HG03060 (cell line): ENCODE results near the gene CPSF3.

Experiments
- ATAC-seq: cut with Tn5 transposase; IDR thresholded peaks from one replicate; pipeline ENCODE4 v1.9.1; 2021; ENCODE audit warnings: low read depth, moderate number of reproducible peaks; ENCODE audit not compliant: unreplicated experiment

CPSF3 gene

DNA sequence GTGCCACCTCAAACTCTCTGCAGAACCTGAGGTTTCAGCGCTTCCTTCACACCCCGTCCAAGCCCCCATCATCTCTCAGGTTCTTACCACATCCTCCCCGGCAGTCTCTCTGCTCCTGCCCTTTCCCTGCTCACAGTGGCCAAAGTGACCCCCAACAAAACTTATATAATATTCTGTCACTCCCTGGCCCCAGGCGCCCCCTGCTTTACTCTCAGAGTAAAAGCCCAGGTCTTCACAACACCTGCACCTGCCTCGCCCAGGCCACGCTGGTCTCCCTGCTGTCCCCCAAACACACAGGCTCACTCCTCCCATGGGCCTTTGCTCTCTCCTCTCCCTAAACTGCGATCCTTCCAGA lies 6.5 kb upstream of the CPSF3 start:
- ATAC-seq = no peak

DNA sequence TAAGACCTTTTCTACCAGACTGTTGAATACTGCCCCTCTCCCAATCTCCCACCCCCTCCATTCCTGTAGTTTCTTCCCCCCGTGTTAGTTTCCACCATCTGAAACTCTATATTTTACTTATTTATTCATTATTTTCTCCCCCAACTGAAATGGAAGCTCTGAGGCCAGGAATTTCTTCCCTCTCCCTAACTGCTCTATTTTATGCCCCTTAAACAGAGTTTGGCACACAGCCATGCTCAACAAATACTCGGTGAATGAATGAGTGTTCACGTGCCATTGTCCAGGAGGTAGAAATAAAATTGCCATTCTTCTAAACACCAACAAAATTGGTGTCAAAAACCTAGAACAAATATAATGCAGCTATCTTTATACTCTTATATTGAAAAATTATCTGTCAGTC lies 5.7 kb upstream of the CPSF3 start:
- ATAC-seq = no peak

DNA sequence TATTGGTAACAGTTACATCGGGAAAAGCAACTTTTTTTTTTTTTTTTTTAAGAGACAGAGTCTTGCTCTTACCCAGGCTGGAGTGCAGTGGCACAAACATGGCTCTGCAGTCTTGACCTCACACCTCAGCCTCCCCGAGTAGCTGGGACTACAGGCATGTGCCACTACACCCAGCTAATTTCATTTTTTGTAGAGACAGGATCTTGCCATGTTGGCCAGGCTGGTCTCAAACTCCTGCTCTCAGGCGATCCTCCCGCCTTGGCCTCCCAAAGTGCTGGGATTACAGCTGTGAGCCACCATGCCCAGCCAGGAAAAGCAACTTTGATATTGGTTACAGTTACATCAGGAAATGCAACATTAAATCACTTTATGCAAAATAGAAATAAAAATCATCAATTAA lies 4.7 kb upstream of the CPSF3 start:
- no peak for ATAC-seq

DNA sequence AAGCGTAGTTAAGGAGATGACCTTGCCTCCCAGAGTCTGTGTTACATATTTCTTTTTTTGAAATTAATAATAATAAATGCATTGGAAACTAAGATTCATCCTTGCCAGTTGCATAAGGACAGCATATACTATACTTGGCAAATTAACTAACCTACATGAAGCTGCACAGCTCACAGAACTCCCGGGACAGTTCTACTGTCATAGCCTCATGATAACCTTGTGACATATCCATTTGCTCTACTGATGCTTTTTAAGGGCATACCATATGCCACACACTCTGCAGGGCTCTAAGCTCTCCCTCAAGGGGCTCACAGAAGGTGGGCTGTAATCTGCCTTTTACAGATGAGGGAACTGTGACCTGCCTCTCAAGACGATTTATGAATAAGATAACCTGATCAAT lies 3.9 kb upstream of the CPSF3 start:
- ATAC-seq = no peak

DNA sequence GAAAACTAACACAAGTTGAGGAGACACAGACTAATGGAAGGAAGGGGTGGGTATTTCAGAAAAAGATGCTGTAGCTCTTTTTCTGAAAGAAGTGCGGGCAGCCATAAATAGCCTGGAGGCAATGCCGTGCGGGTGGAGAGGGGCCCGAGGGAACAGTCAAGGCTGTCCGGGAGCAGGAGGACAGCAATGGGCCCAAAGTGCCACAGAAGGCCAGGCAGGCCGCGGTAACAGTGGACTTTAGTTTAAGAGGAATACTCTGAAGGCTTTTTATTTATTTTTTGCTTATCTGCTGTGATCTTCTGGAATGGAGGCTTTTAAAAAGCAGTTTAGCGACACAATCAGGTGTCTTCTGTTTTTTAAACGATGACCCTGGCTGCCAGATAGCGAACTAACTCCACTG lies 3.0 kb upstream of the CPSF3 start:
- no peak for ATAC-seq

DNA sequence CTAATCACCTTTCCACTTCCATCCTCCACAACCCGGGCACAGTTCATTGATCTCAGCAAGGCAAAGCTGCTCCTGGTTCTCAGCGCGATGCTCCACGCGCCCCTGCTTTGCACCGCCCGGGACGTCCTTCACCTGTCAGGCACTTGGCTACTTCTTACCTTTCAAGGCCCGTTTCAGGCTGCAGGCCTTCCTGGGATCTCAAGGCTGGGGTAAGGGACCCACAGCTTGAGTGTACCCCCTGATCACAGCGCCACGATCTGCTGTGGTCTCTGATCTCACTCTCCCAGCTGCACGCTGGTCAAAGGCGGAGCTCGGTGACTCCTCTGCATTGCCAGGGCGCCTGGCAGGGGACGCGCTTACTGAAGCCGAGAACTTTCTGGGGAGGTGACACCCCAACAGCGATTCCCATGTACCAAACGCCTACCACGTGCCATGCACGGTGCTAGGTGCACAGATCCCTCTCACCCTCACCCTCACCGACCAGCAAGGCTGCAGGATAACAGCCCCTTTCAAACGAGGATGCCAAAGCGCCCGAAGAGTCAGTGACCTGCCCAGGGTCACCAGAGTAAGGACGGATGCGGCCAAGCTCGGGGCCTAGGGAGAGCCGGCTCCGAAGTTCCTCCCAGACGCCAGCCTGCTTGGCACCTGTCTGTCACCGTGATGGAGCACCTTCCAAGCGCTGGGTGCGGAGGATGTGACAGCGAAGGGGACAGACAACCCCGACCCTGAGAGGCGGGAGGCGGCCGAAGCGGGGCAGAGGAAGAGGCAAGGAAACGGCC lies 944 bp upstream of the CPSF3 start:
- ATAC-seq = peak; percentile 4

DNA sequence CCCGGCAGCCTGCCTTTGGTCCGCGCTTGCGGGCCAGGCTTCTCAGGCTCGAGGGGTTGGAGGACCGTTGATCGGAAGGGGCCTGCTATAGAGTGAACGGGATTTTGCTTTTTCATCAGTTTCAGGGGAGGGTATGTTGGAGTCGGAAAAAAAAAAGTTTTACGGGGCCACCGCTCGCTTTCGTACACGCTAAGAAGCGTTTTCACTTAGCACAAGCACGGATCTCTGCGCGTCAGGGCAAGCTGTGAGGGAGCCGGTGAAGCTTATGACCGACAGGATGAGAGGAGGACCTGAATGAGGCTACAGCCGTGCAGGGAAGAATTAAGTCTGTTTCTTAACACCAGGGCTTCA lies 443 bp downstream of the CPSF3 start:
- ATAC-seq = no peak

DNA sequence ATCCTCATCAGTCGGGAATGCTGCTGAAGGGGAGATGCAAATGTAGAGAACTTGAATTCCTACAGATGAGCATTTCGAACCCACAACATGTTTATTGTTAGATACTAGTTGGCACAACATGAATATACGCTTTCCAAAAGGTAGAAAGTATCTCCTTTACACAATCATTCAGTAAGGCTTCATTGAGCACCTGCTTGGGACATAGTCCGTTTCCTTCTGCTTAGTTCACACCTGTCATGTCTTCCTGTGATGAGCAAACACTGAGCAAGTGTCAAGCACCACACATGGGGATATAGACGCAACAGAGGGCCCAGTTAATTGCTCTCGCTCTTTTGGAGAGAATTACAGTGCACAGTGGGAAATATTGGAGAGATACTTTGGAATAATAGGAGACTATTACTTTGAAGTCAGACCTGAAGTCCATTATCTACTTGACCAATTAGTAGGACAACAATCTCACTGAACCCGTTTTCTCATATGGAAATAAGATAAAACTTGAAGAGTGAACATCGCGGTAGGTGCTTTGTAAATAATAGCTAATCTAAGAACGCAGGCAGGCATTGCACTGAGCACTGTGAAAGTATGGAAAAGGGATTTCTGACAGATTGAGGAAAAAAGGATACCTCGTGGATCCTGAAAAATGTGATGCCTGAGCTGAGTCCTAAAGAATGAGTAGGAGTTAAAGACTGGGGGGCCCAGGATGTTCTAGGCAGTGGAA lies 1.2 kb downstream of the CPSF3 start:
- no peak for ATAC-seq

DNA sequence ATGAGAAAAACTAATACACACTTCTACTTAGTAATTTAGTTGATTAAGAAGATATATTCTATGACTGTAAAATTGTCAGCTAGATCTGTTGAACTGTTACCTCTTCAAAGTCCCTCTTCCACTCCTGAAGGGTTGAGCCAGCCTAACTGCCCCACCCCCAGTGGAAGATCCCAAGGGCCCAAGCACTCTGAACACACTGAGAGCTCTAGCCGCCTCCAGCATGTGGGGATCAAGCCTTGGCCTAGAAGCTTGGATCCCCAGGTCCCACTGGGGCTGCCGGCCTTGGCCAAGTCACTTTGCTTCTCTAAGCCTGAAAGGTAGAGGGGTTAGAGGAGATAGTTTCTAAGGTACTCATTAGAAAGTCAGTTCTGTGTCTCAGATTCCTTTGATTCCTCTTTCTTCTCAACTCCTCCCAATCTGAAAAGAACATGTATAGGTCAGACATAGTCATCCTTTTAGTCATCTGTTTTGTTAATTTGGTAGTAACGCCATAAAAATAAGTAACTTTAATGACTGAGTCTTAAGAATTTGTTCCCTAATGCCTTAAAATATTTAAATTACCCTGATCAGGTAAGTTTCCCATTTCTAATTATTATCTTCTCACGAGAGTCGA lies 5.6 kb downstream of the CPSF3 start:
- no peak for ATAC-seq

DNA sequence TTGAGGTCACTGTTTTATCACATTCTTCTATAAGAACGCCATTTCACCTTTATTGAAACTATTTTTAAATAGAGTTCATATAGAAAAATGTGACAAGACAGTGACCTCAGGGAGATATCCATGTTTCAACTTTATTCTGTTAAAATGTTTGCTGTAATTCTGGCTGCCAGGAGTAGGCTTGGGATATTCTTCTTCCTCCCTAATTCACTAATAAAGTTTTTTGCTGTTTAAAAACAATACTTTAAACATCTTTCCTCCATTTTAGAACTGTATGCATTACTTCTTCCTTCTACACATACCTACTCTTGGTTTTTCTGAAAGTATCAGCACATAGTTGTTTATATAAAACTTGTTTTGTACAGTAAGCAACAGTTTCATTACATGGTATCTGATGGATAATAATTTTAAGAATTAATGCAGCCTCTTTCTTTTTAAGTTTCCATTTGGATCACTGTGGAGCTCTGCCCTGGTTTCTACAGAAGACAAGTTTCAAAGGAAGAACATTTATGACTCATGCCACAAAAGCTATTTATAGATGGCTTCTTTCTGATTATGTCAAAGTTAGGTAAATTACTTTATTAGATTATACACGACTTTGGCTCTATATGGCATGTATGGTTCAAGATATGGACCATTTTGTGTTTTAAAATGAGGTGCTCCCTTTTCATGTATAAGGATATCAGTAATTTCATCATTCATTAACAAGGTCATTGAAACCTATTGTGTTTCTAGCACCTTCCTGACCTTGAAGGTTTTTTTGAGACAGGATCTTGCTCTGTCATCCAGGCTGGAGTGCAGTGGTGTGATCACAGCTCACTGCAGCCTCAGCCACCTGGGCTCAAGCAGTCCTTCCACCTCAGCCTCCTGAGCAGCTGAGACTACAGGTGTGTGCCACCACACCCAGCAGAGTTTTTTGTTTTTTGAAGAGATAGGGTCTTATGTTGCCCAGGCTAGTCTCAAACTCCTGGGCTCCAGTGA lies 7.2 kb downstream of the CPSF3 start:
- no peak for ATAC-seq

DNA sequence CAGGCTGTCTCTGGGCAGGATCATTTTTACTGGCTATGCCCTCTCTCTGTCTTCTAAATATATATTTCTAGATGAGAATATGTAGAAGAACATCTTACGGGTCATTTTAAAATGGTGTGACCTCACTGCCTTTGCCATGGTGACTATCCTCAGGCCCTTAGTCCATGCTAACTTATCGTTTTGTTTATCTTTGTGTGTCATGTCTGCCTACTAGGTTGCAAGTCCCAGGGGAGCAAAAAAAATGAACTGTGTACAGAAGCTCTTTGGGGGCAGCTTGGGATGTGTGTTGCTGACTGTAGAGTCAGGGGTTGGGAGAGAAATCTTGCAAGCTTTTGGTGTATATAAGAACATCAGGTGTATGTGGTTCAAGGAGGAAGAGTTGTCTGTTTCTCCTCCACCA lies 11.0 kb downstream of the CPSF3 start:
- no peak for ATAC-seq

DNA sequence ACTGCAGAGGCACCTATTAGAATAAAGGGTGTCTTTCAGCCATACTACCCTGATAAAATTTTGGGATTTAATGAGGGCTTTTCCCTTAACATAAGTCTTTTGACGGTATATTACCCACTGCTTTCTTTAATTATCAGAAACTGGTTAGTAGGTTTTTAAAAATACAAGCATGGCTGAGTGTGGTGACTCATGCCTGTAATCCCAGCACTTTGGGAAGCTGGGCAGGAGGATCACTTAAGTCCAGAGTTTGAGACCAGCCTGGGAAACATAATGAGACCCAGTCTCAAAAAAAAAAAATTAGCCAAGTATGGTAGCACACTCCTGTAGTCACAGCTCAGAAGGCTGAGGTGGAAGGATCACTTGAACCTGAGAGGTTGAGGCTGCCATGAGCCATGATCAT lies 16.1 kb downstream of the CPSF3 start:
- ATAC-seq = no peak

DNA sequence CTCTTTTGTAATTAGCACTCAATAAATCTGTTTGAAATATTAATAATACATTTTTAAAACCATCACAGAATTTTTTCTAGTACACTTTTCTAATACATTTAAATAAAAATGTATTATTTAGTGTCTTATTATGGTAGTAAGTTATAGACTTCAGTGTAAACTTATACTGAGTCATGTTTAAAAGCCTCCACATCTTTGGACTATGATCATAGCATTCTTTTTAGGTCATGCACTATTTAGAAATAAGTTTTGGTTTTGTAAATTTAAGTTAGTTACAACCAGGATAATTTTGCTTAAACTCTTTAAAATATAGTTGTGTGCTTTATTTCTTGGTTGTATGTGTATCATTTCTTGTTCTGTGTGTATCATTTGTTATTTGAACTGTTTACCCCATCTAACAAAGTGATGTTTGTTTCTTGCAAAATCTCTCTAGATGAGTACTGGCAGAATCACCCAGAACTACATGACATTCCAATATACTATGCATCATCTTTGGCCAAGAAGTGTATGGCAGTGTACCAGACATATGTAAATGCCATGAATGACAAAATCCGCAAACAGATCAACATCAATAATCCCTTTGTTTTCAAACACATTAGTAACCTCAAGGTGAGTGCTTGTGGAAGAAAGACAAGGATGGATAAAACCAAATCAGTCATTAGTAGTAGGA lies 16.7 kb downstream of the CPSF3 start:
- ATAC-seq = no peak

DNA sequence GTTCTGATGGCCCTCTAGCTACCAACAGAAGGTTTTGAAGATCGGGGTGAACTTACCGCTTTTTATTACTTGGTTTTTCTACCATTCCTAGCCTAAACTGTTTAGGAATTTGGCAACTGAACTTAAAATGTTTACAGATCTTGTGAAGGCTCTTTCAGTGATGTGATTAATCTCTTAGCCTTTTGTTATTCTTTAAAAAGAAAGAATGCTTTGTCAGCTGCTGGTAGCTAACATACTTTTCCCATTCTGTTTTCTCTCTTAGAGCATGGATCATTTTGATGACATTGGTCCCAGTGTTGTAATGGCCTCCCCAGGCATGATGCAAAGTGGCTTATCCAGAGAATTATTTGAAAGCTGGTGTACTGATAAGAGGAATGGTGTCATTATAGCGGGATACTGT lies 18.1 kb downstream of the CPSF3 start:
- ATAC-seq = no peak

DNA sequence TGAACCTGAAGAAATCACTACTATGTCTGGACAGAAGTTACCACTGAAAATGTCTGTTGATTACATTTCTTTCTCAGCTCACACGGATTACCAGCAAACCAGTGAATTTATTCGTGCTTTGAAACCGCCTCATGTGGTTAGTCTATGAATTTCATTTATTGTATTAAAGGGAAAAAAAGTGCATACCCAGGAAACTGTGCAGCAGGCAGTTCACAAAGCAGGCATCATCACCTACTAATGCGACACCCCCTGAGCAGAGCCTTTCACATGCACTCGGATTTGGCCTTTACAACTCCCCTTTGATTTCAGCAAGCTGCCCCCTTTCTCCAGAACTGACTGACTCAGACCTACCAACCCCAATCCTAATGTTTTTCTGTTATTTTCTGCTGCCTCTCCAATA lies 20.1 kb downstream of the CPSF3 start:
- ATAC-seq = no peak

DNA sequence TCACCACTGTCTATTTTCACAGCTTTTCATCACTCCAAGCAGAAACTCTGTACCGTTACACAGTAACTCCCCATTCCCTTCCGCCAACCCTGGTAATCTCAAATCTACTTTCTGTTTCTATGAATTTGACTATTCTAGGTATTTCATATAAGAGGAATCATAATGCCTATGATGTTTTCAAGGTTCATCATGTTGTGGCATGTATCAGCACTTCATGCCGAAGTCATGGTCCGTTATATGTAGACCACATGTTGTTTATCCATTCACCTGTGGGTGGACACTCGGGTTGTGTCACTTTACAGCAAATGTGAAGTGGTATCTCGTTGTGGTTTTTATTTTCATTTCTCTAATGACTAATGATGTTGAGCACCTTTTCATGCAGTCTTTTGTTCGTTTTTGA lies 21.6 kb downstream of the CPSF3 start:
- ATAC-seq = no peak

DNA sequence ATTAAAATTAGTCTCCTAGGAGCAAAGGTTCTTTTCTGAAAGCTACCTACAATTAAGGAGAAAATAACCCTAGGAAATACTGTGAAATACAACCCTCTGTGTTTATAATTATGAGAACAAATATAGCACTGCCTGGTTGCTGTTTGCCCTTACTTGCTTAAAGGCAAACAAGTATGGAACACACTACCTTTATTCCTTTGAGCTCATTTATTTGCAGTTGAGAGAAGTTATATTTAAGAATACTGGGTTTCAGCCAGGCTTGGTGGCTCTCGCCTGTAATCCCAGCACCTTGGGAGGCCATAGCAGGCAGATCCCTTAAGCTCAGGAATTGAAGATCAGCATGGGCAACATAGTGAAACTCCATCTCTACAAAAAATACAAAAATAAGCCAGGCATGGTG lies 27.8 kb downstream of the CPSF3 start:
- ATAC-seq = no peak

DNA sequence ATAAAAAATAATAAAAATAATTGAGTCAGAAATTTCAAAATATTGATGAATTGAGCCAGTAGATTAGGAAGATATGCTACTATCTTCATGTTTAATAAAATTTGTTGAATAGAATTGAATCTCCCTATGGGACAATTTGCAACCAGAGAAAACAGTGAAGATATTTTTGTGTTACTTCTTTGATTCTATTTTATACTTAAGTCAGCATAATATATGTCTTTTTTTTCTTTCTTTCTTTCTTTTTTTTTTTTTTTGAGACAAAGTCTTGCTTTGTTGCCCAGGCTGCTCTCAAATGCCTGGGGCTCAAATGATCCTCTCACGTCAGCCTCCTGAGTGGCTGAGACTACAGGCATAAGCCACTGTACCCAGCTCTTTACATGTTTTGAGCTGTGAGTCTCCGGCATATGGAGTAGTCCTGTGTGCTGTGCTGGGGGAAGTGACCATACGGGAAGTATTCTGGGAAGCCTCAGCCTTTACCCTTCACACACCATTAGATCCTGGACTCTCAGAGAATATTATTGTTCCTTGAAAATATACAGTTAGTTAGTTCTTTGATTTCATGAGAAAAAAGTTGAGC lies 37.1 kb downstream of the CPSF3 start:
- no peak for ATAC-seq

DNA sequence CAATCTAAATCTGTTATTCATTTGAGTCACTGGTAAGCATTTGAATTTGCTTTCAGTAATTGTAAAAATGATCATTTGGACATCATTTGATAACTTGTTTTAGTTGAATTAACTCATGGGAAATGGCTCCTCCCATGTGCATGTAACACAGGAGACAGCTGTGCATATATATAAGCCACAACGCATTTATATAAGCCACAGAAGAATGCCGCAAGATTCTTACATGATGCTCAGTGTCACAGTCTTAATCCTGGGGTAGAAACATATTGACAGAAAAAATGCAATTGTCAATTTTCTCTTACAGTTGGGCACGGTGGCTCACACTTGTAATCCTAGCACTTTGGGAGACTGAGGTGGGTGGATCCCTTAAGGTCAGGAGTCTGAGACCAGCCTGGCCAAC lies 37.6 kb downstream of the CPSF3 start:
- no peak for ATAC-seq

DNA sequence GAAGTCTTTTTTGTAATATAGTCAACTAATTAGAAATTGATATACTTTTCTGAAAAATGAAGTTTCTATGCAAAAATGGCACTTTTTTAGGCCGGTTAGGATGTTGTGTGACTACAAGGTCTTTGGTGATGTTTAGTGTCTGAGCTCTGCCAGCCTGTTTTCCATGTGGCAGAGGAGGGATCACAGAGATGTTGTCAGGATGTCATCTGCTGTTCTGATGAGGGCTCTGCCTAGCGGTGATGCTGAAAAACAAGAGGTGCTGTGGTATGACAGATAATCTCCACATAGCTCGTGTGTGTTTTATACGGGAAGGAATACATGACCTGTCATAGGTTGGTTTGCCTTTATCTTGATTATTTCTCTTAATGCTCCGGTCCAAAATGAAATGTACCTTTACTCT lies 38.9 kb downstream of the CPSF3 start:
- no peak for ATAC-seq
